Calu3 (cell line): ENCODE data around the gene TOM1L2. TPM values are rescaled to one million over a fixed set of nuclear protein-coding genes. Genes with fewer than 3 reads are reported as not detected.
A peak's percentile ranks its signal among the peaks of the same experiment; 100 is the strongest.
"Not testable (repeated sequence)": the region's sequence is repeated elsewhere in the genome, so short reads cannot be mapped to it uniquely, and the experiment has no call there.

Experiments
- BruUV-seq: library from RNA; stranded (reverse); fragments of 400-500 nt; replicated peaks from 2 replicates; lab custom pipeline; 2021; lab: Mats Ljungman, UMichigan
- CTCF ChIA-PET: fragments of 300-600 bp; sonication (Branson Sonifier 250); formaldehyde crosslinking; loops from one replicate; lab custom pipeline; 2022; ENCODE audit warnings: antibody characterized with exemption; lab: Charles Lee
- DNase-seq: peaks from one replicate; pipeline ENCODE4 v3.0.0; 2022
- H3K27ac Mint-ChIP-seq: one replicate; pipeline ENCODE4 v1.8.0; 2022; ENCODE audit warnings: mixed read lengths; ENCODE audit not compliant: unreplicated experiment
- H3K27me3 Mint-ChIP-seq: one replicate; pipeline ENCODE4 v1.8.0; 2022; ENCODE audit warnings: mixed read lengths; ENCODE audit not compliant: unreplicated experiment
- H3K36me3 Mint-ChIP-seq: one replicate; pipeline ENCODE4 v1.8.0; 2022; ENCODE audit warnings: mild to moderate bottlenecking, moderate library complexity, mixed read lengths; ENCODE audit not compliant: insufficient read depth, unreplicated experiment
- H3K4me1 Mint-ChIP-seq: one replicate; pipeline ENCODE4 v1.8.0; 2022; ENCODE audit warnings: mild to moderate bottlenecking, low read depth, mixed read lengths; ENCODE audit not compliant: unreplicated experiment
- H3K4me3 Mint-ChIP-seq: one replicate; pipeline ENCODE4 v1.8.0; 2022; ENCODE audit warnings: mild to moderate bottlenecking, low read depth, moderate library complexity, mixed read lengths; ENCODE audit not compliant: unreplicated experiment
- H3K9me3 Mint-ChIP-seq: one replicate; pipeline ENCODE4 v1.8.0; 2022; ENCODE audit warnings: low read depth, mixed read lengths; ENCODE audit not compliant: unreplicated experiment
- intact Hi-C: fragments of 100-400 bp; cut with micrococcal nuclease; formaldehyde crosslinking; loops from one replicate; pipeline ENCODE4 v1.10.0; 2022; ENCODE audit not compliant: unreplicated experiment
- total RNA-seq: library from RNA; stranded (reverse); gene quantifications from 2 replicates; pipeline ENCODE4 v1.2.3, GENCODE V29; 2022
- TF ChIP-seq, protein P1 (sequence below): fragments of 200-600 bp; IDR thresholded peaks from one replicate; pipeline ENCODE4 v1.8.0; 2022; ENCODE audit warnings: antibody characterized with exemption; ENCODE audit not compliant: unreplicated experiment

The TOM1L2 gene
- total RNA-seq, 1 experiment from 2014 or later: 20.1 TPM

GRCh38 chr17:17808706-17809432 is 163.3 kb downstream of the TOM1L2 start:
- H3K4me3 Mint-ChIP-seq: no peak overlapping the region
- CTCF ChIA-PET: no interaction called here
- TF ChIP-seq, protein P1, sequence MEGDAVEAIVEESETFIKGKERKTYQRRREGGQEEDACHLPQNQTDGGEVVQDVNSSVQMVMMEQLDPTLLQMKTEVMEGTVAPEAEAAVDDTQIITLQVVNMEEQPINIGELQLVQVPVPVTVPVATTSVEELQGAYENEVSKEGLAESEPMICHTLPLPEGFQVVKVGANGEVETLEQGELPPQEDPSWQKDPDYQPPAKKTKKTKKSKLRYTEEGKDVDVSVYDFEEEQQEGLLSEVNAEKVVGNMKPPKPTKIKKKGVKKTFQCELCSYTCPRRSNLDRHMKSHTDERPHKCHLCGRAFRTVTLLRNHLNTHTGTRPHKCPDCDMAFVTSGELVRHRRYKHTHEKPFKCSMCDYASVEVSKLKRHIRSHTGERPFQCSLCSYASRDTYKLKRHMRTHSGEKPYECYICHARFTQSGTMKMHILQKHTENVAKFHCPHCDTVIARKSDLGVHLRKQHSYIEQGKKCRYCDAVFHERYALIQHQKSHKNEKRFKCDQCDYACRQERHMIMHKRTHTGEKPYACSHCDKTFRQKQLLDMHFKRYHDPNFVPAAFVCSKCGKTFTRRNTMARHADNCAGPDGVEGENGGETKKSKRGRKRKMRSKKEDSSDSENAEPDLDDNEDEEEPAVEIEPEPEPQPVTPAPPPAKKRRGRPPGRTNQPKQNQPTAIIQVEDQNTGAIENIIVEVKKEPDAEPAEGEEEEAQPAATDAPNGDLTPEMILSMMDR: no peak
- H3K36me3 Mint-ChIP-seq: peaks cover 74% of the 10 kb centered on the region
- BruUV-seq: no TSS peak
- no peak overlapping the region for H3K27ac Mint-ChIP-seq
- no peaks in the 10 kb centered on the region for H3K27me3 Mint-ChIP-seq
- no peak for DNase-seq
- H3K4me1 Mint-ChIP-seq: peaks cover 7% of the 10 kb centered on the region
- intact Hi-C loops: no loop called here
- no peaks in the 10 kb centered on the region for H3K9me3 Mint-ChIP-seq

DNA sequence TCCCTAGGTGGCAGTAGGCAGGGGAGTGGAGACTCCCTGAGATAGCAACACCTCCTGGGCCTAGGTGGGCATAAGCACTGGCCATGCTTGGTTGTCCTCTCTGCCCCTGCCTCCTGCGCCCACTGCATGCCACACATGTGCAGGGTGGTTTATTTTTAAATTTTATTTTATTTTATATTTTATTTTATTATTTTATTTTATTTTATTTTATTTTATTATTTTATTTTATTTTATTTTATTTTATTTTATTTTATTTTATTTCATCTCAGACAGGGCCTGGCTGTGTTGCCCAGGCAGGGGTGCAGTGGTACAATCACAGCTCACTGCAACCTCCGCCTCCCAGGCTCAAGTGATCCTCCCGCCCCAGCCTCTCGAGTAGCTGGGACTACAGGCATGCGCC is 164.0 kb downstream of the TOM1L2 start:
- peak overlapping the region; percentile 58 for H3K27ac Mint-ChIP-seq
- H3K9me3 Mint-ChIP-seq, DNase-seq, H3K4me3 Mint-ChIP-seq, H3K27me3 Mint-ChIP-seq, intact Hi-C loops, BruUV-seq, H3K4me1 Mint-ChIP-seq, CTCF ChIA-PET: not testable (repeated sequence)
- peaks cover 77% of the 10 kb centered on the region for H3K36me3 Mint-ChIP-seq

DNA sequence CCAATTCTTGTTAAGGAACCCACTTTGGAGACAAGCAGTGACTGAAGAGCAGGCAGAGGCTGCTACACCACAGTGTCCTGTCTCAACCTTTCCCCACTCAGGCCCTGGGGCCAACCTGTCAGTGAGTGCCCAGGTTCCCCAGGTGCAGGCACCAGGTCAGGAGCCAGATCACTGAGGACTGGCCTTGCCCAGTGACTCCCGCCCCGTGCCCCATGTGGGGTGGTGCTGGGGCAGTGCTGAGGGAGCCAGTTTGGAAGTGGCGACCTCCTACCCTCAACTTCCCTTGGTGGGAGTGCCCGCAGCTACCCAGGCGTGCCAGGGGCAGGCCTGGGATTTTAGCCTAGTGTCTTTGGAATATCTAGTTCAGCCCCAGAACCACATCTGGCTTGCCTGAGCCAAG is 164.8 kb downstream of the TOM1L2 start:
- TF ChIP-seq, protein P1: no peak
- peaks cover 7% of the 10 kb centered on the region for H3K4me1 Mint-ChIP-seq
- H3K27ac Mint-ChIP-seq: peak overlapping the region; percentile 58
- H3K4me3 Mint-ChIP-seq: no peak overlapping the region
- intact Hi-C loops: no loop called here
- no TSS peak for BruUV-seq
- no peaks in the 10 kb centered on the region for H3K27me3 Mint-ChIP-seq
- peaks cover 75% of the 10 kb centered on the region for H3K36me3 Mint-ChIP-seq
- no peak for DNase-seq
- CTCF ChIA-PET: no interaction called here
- no peaks in the 10 kb centered on the region for H3K9me3 Mint-ChIP-seq

DNA sequence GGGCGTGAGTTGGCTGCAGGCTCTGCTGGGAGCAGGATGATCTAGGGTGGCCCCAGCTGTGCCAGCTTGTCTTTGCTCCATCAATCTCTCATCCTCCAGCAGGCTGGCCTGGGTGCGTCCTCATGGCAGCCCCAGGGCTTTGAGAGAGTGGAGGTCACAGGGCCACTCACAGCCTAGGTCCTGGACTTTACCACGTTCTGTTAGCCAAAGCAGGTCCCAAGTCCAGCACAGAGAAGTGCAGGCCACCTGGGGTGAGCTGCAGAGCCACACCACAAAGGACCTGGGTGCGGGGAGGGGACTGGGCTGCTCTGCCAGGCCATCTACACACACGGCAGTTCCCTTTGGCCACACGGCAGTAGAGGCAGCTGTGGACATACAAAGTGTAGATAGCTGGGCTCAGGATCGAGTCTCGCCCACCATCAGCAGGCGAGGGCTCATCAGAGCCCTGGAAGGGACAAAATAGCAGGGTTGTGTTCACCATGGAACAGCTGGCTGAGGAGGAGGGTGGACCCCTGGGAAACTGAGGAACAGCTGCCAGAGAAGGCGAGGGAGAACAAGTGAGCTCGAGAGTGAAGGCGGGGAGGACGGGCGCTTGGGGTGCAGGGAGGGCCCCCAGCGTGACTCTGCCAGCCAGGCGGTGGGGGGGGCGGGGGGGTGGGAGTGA is 165.5 kb downstream of the TOM1L2 start:
- TF ChIP-seq, protein P1: no peak
- intact Hi-C loops: no loop called here
- Mint-ChIP-seq H3K4me3 (no peak overlapping the region), H3K36me3 (peaks cover 74% of the 10 kb centered on the region), H3K27ac (peak overlapping the region; percentile 41), H3K27me3 (no peaks in the 10 kb centered on the region), H3K9me3 (no peaks in the 10 kb centered on the region), H3K4me1 (peaks cover 7% of the 10 kb centered on the region)
- DNase-seq: no peak
- CTCF ChIA-PET: interaction anchor here (0.6 kb wide), 1 partner anchor 19 kb away, joined by 3 read pairs; no protein-coding TSS in a partner anchor
- BruUV-seq: no TSS peak
